ENCODE results near the gene AK9.

AK9 gene

GRCh38 chr6:109672839-109673238, 18.2 kb downstream of the AK9 start:
- CTCF ChIA-PET: no interaction called here
- TF ChIP-seq FOXA1 (IDR thresholded peaks at IDR 0.05) (no peak), CTBP1 (IDR thresholded peaks at IDR 0.05; ENCODE audit: borderline replicate concordance) (no peak), BHLHE40 (IDR thresholded peaks at IDR 0.05; ENCODE audit: borderline replicate concordance) (no peak), FOXM1 (IDR thresholded peaks at IDR 0.05; ENCODE audit: borderline replicate concordance) (no peak)
- POLR2A ChIA-PET: no interaction called here
- no peak for DNase-seq (ENCODE audit: extremely low spot score)

GRCh38 chr6:109672175-109672574, 18.8 kb downstream of the AK9 start:
- CTCF ChIA-PET: interaction anchor here (0.6 kb wide), 1 partner anchor 114 kb away, joined by 3 read pairs; no protein-coding TSS in a partner anchor
- TF ChIP-seq ARNT (IDR thresholded peaks at IDR 0.05): no peak
- TF ChIP-seq BHLHE40 (IDR thresholded peaks at IDR 0.05; ENCODE audit: borderline replicate concordance): no peak
- POLR2A ChIA-PET: no interaction called here
- DNase-seq (ENCODE audit: extremely low spot score): no peak

DNA sequence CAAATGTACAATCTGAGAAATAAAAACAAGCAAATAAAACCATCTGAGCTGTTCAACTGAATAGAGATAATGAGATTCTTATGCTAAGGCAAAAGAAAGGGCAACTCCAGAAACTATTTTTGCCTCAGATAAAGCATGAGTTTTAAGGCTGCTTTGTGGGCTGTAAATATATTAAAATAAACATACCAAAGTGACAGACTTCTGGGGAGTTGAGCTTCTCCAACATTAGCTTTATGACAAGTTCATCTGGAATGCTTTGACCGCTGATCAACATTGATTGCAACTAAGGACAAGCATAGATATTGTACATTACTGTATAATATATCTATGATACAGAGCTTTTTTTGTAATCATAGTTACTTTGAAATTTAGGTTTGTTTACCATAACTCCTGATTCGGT, 19.3 kb downstream of the AK9 start:
- ChIA-PET POLR2A (no interaction called here), CTCF (interaction anchor here (0.6 kb wide), 1 partner anchor 113 kb away, joined by 3 read pairs; no protein-coding TSS in a partner anchor)
- no peak for DNase-seq (ENCODE audit: extremely low spot score)
- TF ChIP-seq ZNF384 (IDR thresholded peaks at IDR 0.05): no peak
- TF ChIP-seq HDGF (IDR thresholded peaks at IDR 0.05; ENCODE audit: borderline replicate concordance): no peak
- no peak for TF ChIP-seq CTBP1 (IDR thresholded peaks at IDR 0.05; ENCODE audit: borderline replicate concordance)
- no peak for TF ChIP-seq BHLHE40 (IDR thresholded peaks at IDR 0.05; ENCODE audit: borderline replicate concordance)
- no peak for TF ChIP-seq ELF4 (IDR thresholded peaks at IDR 0.05)
- TF ChIP-seq TARDBP (IDR thresholded peaks at IDR 0.05): no peak
- no peak for TF ChIP-seq FOXM1 (IDR thresholded peaks at IDR 0.05; ENCODE audit: borderline replicate concordance)
- TF ChIP-seq, protein P1, sequence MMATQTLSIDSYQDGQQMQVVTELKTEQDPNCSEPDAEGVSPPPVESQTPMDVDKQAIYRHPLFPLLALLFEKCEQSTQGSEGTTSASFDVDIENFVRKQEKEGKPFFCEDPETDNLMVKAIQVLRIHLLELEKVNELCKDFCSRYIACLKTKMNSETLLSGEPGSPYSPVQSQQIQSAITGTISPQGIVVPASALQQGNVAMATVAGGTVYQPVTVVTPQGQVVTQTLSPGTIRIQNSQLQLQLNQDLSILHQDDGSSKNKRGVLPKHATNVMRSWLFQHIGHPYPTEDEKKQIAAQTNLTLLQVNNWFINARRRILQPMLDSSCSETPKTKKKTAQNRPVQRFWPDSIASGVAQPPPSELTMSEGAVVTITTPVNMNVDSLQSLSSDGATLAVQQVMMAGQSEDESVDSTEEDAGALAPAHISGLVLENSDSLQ (IDR thresholded peaks at IDR 0.05): no peak
- no peak for TF ChIP-seq SP1 (IDR thresholded peaks at IDR 0.05)
- no peak for TF ChIP-seq LEF1 (IDR thresholded peaks at IDR 0.05; ENCODE audit: borderline replicate concordance)
- no peak for TF ChIP-seq L3MBTL2 (conservative IDR thresholded peaks at IDR 0.05)
- TF ChIP-seq SUZ12 (IDR thresholded peaks at IDR 0.05): no peak
- TF ChIP-seq NFRKB (IDR thresholded peaks at IDR 0.05): no peak
- no peak for TF ChIP-seq FOXA1 (IDR thresholded peaks at IDR 0.05)
- no peak for TF ChIP-seq FOXK2 (IDR thresholded peaks at IDR 0.05)
- TF ChIP-seq ARNT (IDR thresholded peaks at IDR 0.05): no peak

DNA sequence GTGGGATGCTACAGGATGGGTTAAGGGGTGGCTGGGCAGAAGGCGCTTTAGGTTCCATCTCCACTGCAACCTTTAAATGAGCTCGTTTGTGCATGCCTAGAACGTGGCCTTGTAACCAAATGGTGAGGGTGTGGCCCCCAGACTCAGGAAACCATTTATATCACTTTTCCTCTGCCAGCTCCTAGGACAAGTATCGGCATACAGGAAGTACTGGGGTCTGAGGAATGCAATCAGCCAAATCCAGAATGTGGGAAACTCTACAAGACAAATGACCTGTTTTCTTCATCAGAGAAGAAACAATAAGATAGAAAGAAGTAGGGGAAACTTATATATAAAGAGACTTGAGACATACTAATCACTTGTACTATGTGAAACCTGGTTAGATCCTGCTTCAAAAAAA, 21.2 kb downstream of the AK9 start:
- TF ChIP-seq ELF4 (IDR thresholded peaks at IDR 0.05) (no peak), BHLHE40 (IDR thresholded peaks at IDR 0.05; ENCODE audit: borderline replicate concordance) (no peak), FOXK2 (IDR thresholded peaks at IDR 0.05) (no peak), NFRKB (IDR thresholded peaks at IDR 0.05) (no peak), SUZ12 (IDR thresholded peaks at IDR 0.05) (no peak), HDGF (IDR thresholded peaks at IDR 0.05; ENCODE audit: borderline replicate concordance) (no peak), FOXA1 (IDR thresholded peaks at IDR 0.05) (no peak), CTBP1 (IDR thresholded peaks at IDR 0.05; ENCODE audit: borderline replicate concordance) (no peak), ARNT (IDR thresholded peaks at IDR 0.05) (no peak), SP1 (IDR thresholded peaks at IDR 0.05) (no peak), FOXM1 (IDR thresholded peaks at IDR 0.05; ENCODE audit: borderline replicate concordance) (no peak), L3MBTL2 (conservative IDR thresholded peaks at IDR 0.05) (no peak), ZNF384 (IDR thresholded peaks at IDR 0.05) (no peak), TARDBP (IDR thresholded peaks at IDR 0.05) (no peak), LEF1 (IDR thresholded peaks at IDR 0.05; ENCODE audit: borderline replicate concordance) (no peak)
- TF ChIP-seq, protein P1 (IDR thresholded peaks at IDR 0.05): no peak
- POLR2A ChIA-PET: no interaction called here
- CTCF ChIA-PET: no interaction called here
- DNase-seq (ENCODE audit: extremely low spot score): no peak

DNA sequence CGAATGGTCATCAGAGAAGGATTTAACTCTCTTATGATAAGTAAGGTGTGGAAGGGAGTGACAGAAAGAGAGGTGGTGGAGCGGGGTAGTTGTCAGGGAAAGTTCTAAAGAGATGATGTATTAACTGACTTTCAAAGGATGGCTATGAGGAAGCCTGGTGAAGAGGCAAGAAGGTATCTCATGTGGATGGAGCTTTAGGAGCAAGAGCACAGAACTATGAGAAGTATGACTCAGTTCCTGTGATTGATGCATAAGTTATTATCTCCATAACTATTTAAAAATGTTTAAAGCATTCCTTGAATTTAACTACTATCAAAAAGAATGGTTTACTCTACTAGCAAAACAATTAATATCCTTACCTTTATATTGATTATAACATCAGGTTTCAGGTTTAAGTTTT, 28.8 kb downstream of the AK9 start:
- DNase-seq (ENCODE audit: extremely low spot score): no peak
- CTCF ChIA-PET: no interaction called here
- POLR2A ChIA-PET: no interaction called here
- TF ChIP-seq NFRKB (IDR thresholded peaks at IDR 0.05) (no peak), FOXA1 (IDR thresholded peaks at IDR 0.05) (no peak), SP1 (IDR thresholded peaks at IDR 0.05) (no peak), BHLHE40 (IDR thresholded peaks at IDR 0.05; ENCODE audit: borderline replicate concordance) (no peak), HDGF (IDR thresholded peaks at IDR 0.05; ENCODE audit: borderline replicate concordance) (no peak), CTBP1 (IDR thresholded peaks at IDR 0.05; ENCODE audit: borderline replicate concordance) (no peak), FOXM1 (IDR thresholded peaks at IDR 0.05; ENCODE audit: borderline replicate concordance) (no peak), SUZ12 (IDR thresholded peaks at IDR 0.05) (no peak)
- TF ChIP-seq, protein P1 (IDR thresholded peaks at IDR 0.05): no peak

DNA sequence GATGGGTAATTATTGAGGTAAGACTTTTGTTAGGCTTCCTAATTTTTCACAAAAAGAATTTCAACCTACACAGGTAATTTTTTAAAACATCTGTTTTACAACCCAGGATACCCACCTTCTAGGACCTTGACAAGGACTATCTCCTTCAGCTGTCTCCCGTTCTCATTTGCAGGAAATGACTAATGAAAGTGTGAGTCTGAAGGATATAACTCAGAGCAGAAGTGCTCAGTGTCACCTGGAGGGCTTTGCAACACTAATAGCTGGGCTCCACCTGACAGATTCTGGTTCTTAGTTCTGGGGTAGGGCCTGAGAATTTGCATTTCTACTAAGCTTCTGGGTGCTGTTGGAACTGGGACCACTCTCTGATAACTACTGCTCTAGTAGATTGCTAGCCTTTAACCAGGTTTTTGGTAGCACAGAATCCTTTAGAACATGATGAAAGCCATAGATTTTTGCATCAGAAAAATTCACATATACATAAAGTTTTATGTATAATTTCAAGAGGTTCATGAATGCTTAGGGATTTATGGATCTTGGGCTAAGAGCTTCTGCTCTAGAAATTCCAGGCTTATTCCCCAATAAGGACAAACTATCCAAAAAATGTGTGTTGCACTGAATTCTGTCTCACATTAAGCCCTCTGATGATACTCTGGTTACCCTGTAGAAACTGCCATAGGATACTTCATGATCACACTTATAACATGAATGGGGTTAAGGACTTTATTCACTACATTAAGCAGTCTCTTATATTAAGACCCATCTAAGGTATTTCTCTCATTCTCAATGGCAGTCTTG, 30.3 kb downstream of the AK9 start:
- TF ChIP-seq, protein P1 (IDR thresholded peaks at IDR 0.05): no peak
- TF ChIP-seq SP1 (IDR thresholded peaks at IDR 0.05) (no peak), NFRKB (IDR thresholded peaks at IDR 0.05) (no peak), FOXK2 (IDR thresholded peaks at IDR 0.05) (no peak), L3MBTL2 (conservative IDR thresholded peaks at IDR 0.05) (no peak), ELF4 (IDR thresholded peaks at IDR 0.05) (no peak), BHLHE40 (IDR thresholded peaks at IDR 0.05; ENCODE audit: borderline replicate concordance) (no peak), ZNF384 (IDR thresholded peaks at IDR 0.05) (no peak), ARNT (IDR thresholded peaks at IDR 0.05) (no peak), CTBP1 (IDR thresholded peaks at IDR 0.05; ENCODE audit: borderline replicate concordance) (no peak), FOXM1 (IDR thresholded peaks at IDR 0.05; ENCODE audit: borderline replicate concordance) (no peak)
- no peak for DNase-seq (ENCODE audit: extremely low spot score)
- POLR2A ChIA-PET: no interaction called here
- CTCF ChIA-PET: no interaction called here
